Tibial artery (tissue), 4 donors: ENCODE data around the gene SLC9B2.
A peak's percentile ranks its signal among the peaks of the same experiment; 100 is the strongest.

Source experiments
- DNase-seq, 2 donors: peaks; one replicate each; pipeline ENCODE4 v3.0.0-alpha.2; 2019
- H3K27ac ChIP-seq, 2 donors: fragments of 200-600 bp; sonication (generic) in 1 of 2; 1 replicate in 1 of 2; 2 replicates in 1 of 2; pipeline ENCODE4 v1.5.1; 2018 to 2019; ENCODE audit warnings: mild to moderate bottlenecking in 1 of 2
- H3K27me3 ChIP-seq, 2 donors: fragments of 200-600 bp; sonication (generic) in 1 of 2; one replicate each; pipeline versions ENCODE4 v1.5.1 to v1.6.0; 2016 to 2019
- H3K36me3 ChIP-seq, 3 donors: fragments of 200-600 bp; sonication (generic) in 2 of 3; one replicate each; pipeline ENCODE4 v1.5.1; 2016 to 2019; ENCODE audit warnings: mild to moderate bottlenecking in 2 of 3
- H3K4me1 ChIP-seq, 4 donors: fragments of 200-600 bp; sonication (generic) in 2 of 4; 1 replicate in 3 of 4; 2 replicates in 1 of 4; pipeline ENCODE4 v1.5.1; 2016 to 2019
- H3K4me3 ChIP-seq, 2 donors: fragments of 200-600 bp; sonication (generic) in 1 of 2; 1 replicate in 1 of 2; 2 replicates in 1 of 2; pipeline ENCODE4 v1.5.1; 2018 to 2019; ENCODE audit warnings: mild to moderate bottlenecking in 2 of 2
- H3K9me3 ChIP-seq, 3 donors: fragments of 200-600 bp; sonication (generic) in 1 of 3; one replicate each; pipeline ENCODE4 v1.5.1; 2016 to 2019
- intact Hi-C: fragments of 100-400 bp; cut with DNase I; formaldehyde crosslinking; loops from one replicate; pipeline ENCODE4 v1.15.0; 2023; ENCODE audit warnings: low total_unique reads
- TF ChIP-seq, protein P1 (sequence below), 2 experiments: fragments of 200-600 bp in 1 of 2; fragments of 450-650 bp in 1 of 2; IDR thresholded peaks; one replicate each; pipeline ENCODE4 v1.5.1; 2017 to 2019; ENCODE audit warnings: antibody characterized with exemption in 2 of 2, mild to moderate bottlenecking in 1 of 2, moderate library complexity in 1 of 2

The SLC9B2 gene, protein sequence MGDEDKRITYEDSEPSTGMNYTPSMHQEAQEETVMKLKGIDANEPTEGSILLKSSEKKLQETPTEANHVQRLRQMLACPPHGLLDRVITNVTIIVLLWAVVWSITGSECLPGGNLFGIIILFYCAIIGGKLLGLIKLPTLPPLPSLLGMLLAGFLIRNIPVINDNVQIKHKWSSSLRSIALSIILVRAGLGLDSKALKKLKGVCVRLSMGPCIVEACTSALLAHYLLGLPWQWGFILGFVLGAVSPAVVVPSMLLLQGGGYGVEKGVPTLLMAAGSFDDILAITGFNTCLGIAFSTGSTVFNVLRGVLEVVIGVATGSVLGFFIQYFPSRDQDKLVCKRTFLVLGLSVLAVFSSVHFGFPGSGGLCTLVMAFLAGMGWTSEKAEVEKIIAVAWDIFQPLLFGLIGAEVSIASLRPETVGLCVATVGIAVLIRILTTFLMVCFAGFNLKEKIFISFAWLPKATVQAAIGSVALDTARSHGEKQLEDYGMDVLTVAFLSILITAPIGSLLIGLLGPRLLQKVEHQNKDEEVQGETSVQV

DNA sequence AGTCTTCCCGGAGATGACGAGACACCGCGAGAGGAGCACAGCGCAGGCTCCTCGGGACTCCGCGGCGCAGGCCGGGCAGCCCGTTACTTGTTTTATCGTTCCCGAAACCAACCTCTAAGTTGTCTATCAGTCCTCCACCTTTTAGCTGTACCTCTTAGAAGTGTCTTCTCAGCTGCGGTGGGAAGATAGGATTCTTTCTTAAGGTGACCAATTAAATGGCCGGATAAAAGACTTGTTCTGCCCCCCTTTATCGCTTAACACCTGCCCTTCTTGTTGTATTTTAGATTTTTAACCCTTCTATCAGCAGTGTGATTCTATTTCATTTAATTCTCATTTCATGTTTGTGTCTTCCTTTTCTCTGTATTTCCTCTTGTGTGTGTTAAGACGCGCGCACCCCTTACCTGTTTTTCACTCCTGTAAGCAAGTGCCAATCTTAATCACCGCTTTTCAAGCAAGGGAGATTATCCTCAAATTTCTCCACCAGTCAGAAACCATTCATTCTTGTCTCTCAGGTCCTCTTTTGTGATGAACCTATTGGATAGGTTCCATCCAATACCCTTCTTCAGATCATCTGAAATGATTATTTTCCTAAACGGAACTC, at the start of gene SLC9B2:
TSS of gene SLC9B2 (minus strand) at position 15 of the 601 bp plus-strand sequence. CDS start 9,211 bp downstream, outside the sequence.
- TF ChIP-seq, protein P1, sequence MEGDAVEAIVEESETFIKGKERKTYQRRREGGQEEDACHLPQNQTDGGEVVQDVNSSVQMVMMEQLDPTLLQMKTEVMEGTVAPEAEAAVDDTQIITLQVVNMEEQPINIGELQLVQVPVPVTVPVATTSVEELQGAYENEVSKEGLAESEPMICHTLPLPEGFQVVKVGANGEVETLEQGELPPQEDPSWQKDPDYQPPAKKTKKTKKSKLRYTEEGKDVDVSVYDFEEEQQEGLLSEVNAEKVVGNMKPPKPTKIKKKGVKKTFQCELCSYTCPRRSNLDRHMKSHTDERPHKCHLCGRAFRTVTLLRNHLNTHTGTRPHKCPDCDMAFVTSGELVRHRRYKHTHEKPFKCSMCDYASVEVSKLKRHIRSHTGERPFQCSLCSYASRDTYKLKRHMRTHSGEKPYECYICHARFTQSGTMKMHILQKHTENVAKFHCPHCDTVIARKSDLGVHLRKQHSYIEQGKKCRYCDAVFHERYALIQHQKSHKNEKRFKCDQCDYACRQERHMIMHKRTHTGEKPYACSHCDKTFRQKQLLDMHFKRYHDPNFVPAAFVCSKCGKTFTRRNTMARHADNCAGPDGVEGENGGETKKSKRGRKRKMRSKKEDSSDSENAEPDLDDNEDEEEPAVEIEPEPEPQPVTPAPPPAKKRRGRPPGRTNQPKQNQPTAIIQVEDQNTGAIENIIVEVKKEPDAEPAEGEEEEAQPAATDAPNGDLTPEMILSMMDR (IDR thresholded peaks at IDR 0.05), result no peak
- intact Hi-C loops, result no loop called here
- Histone ChIP-seq H3K9me3 (no peaks in the 10 kb centered on the region), H3K36me3 (peaks cover 5 to 16% (median 15%) of the 10 kb centered on the region in 3 donors), H3K4me3 (peak within 1 kb of the TSS; percentile 69 to 93), H3K27ac (peak within 1 kb of the TSS; percentile 87 to 93), H3K4me1 (peaks cover 0 to 15% (median 0%) of the 10 kb centered on the region in 4 donors), H3K27me3 (no peaks in the 10 kb centered on the region)
- DNase-seq, result no peak

DNA sequence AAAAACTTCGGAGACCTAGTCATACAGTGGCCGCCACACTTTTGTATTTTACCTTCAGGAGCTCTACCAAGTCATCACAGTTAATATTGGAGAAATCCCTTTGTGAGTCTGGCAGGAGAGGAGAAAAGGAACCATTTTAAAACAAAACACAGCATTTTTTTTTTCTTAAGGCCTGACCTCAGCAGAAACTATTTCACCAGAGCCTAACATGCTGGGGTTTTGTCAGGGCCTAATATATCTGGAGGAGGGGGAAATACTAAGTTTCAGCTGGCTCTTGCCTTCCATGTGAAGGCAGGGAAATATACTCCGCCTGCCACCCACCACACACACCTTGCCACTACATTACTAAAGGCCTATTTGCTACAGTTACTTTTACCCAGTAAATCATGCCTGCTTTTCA, 49.6 kb upstream of the SLC9B2 start:
- peaks cover 0 to 13% (median 0%) of the 10 kb centered on the region in 3 donors for H3K9me3 ChIP-seq
- no peak for DNase-seq
- H3K36me3 ChIP-seq, result no peaks in the 10 kb centered on the region
- no peaks in the 10 kb centered on the region for H3K4me1 ChIP-seq
- no peaks in the 10 kb centered on the region for H3K27me3 ChIP-seq
- TF ChIP-seq, protein P1 (IDR thresholded peaks at IDR 0.05), result no peak
- intact Hi-C loops, result no loop called here
- no peak overlapping the region for H3K27ac ChIP-seq
- no peak overlapping the region for H3K4me3 ChIP-seq

DNA sequence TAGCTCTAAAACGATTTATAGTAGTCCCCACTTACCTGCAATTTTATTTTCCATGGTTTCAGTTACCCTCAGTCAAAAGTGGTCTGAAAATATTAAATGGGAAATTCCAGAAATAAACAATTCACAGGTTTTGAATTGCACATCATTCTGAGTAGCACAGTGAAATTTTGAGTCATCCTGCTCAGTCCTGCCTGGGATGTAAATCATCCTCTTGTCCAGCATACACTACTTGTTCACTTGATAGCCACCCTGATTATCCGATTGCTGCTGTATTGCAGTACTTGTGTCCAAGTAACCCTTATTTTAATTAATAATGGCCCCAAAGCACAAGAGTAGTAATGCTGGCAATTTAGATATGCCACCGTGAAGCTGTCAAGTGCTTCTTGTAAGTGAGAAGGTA, 46.6 kb upstream of the SLC9B2 start:
- H3K27me3 ChIP-seq, result no peaks in the 10 kb centered on the region
- H3K9me3 ChIP-seq, result no peaks in the 10 kb centered on the region
- TF ChIP-seq, protein P1 (IDR thresholded peaks at IDR 0.05), result no peak
- no peak overlapping the region for H3K27ac ChIP-seq
- no peaks in the 10 kb centered on the region for H3K36me3 ChIP-seq
- H3K4me3 ChIP-seq, result no peak overlapping the region
- DNase-seq, result no peak
- intact Hi-C loops, result no loop called here
- no peaks in the 10 kb centered on the region for H3K4me1 ChIP-seq

DNA sequence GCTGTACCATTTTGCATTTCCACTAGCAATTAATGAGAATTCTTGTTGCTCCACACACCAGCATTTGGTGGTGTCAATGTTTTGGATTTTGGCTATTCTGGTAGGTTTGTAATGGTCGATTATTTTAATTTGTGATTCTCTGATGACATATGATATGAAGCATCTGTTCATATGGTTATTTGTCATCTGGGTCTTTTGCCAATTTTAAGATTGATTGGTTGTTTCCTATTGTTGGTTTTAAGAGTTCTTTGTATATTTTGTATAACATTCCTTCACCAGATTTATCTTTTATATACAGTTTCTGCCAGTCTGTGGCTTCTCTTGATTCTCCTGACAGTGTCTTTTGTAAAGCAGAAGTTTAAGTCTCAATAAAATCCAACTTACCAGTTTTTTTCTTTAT, 41.6 kb upstream of the SLC9B2 start:
- Histone ChIP-seq H3K27ac (no peak overlapping the region), H3K4me1 (no peaks in the 10 kb centered on the region), H3K9me3 (no peaks in the 10 kb centered on the region), H3K27me3 (no peaks in the 10 kb centered on the region), H3K4me3 (no peak overlapping the region), H3K36me3 (no peaks in the 10 kb centered on the region)
- TF ChIP-seq, protein P1 (IDR thresholded peaks at IDR 0.05), result no peak
- no peak for DNase-seq
- intact Hi-C loops, result no loop called here

DNA sequence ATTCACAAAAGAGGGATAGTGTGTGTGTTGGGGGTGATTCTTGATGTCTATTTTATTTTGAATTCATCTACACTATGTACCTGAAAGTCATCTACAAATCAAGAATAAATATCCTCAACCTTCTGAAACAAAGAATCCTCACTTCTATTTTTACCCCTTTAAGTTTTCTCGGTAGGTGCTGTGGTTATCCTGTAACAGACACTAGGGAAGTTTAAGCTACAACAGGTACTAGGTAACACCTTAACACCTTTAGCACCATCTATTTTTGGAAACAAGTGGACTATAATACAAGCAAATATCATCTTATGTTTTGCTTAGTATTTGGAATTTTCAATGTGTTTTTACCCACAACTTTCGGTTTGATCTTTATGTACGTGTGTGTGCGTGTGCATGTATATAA, 35.0 kb upstream of the SLC9B2 start:
- TF ChIP-seq, protein P1 (IDR thresholded peaks at IDR 0.05), result no peak
- H3K4me3 ChIP-seq, result no peak overlapping the region
- no peaks in the 10 kb centered on the region for H3K9me3 ChIP-seq
- intact Hi-C loops, result no loop called here
- H3K27me3 ChIP-seq, result no peaks in the 10 kb centered on the region
- no peaks in the 10 kb centered on the region for H3K36me3 ChIP-seq
- DNase-seq, result no peak
- no peaks in the 10 kb centered on the region for H3K4me1 ChIP-seq
- no peak overlapping the region for H3K27ac ChIP-seq
